ENCODE data around the gene PPM1L.
"Not testable (repeated sequence)": the region's sequence is repeated elsewhere in the genome, so short reads cannot be mapped to it uniquely, and the experiment has no call there.

DNA sequence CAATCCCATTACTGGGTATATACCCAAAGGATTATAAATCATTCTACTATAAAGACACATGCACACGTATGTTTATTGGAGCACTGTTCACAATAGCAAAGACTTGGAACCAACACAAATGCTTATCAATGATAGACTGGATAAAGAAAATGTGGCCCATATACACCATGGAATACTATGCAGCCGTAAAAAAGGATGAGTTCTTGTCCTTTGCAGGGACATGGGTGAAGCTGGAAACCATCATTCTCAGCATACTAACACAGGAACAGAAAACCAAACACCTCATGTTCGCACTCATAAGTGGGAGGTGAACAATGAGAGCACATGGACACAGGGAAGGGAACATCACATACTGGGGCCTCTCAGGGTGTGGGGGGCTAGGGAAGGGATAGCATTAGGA lies 42.9 kb upstream of the PPM1L start:
- TF ChIP-seq, protein P1, sequence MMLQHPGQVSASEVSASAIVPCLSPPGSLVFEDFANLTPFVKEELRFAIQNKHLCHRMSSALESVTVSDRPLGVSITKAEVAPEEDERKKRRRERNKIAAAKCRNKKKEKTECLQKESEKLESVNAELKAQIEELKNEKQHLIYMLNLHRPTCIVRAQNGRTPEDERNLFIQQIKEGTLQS (IDR thresholded peaks at IDR 0.05) = not testable (repeated sequence)
- TF ChIP-seq EGR1 (IDR thresholded peaks at IDR 0.05; ENCODE audit: low read depth); CTCF (IDR thresholded peaks at IDR 0.05 in 2 of 3, conservative IDR thresholded peaks at IDR 0.05 in 1 of 3; ENCODE audit: borderline replicate concordance in 1 of 3, insufficient read depth in 1 of 3, low read depth in 2 of 3, low read length in 2 of 3); CEBPB (IDR thresholded peaks at IDR 0.05; ENCODE audit: low read depth); SRF (IDR thresholded peaks at IDR 0.05; ENCODE audit: low read depth); EZH2 (IDR thresholded peaks at IDR 0.05); POLR2A (IDR thresholded peaks at IDR 0.05; ENCODE audit: borderline replicate concordance, extremely low read depth, insufficient read depth, insufficient read length); FOSL1 (IDR thresholded peaks at IDR 0.05; ENCODE audit: low read depth): not testable (repeated sequence)

All from HCT116 (cell line).